ENCODE measurements around the gene MORN1.

GRCh38 chr1:2411801-2412394 lies 20.5 kb upstream of the MORN1 start:
- no peak for TF ChIP-seq EZH2phosphoT487 (IDR thresholded peaks at IDR 0.05; ENCODE audit: borderline replicate concordance, low read length)
- TF ChIP-seq CTCF (IDR thresholded peaks at IDR 0.05; ENCODE audit: low read depth, low read length, poor library complexity, severe bottlenecking), result no peak
